WTC11 (cell line): ENCODE results near the gene HYI. TPM values are rescaled to one million over a fixed set of nuclear protein-coding genes. Genes with fewer than 3 reads are reported as not detected.

Source experiments
- ATAC-seq: fragments of 200-7000 bp; cut with Tn5 transposase; 2 replicates; pipeline ENCODE4 v1.10.0; 2021; ENCODE audit warnings: mild to moderate bottlenecking, moderate library complexity
- CTCF ChIA-PET: fragments of 300-600 bp; sonication (Branson Sonifier 250); formaldehyde crosslinking; loops from one replicate; lab custom pipeline; 2021; ENCODE audit warnings: antibody characterized with exemption; lab: Charles Lee
- POLR2A ChIA-PET: fragments of 350-600 bp; sonication (Branson Sonifier 250); formaldehyde crosslinking; loops from one replicate; lab custom pipeline; 2021; ENCODE audit warnings: antibody characterized with exemption; lab: Charles Lee
- DNase-seq: peaks from one replicate; pipeline ENCODE4 v3.0.0; 2021; ENCODE audit warnings: low spot score
- H3K27ac Mint-ChIP-seq: 2 replicates; pipeline ENCODE4 v1.8.0; 2021; ENCODE audit warnings: mixed read lengths
- H3K27me3 Mint-ChIP-seq: 2 replicates; pipeline ENCODE4 v1.8.0; 2021; ENCODE audit warnings: low read depth, mild to moderate bottlenecking, moderate library complexity, mixed read lengths
- H3K36me3 Mint-ChIP-seq: 2 replicates; pipeline ENCODE4 v1.8.0; 2021; ENCODE audit warnings: mixed read lengths
- H3K4me1 Mint-ChIP-seq: 2 replicates; pipeline ENCODE4 v1.8.0; 2022; ENCODE audit warnings: mixed read lengths
- H3K4me3 Mint-ChIP-seq: 2 replicates; pipeline ENCODE4 v1.8.0; 2021; ENCODE audit warnings: mild to moderate bottlenecking, moderate library complexity, mixed read lengths
- H3K9me3 Mint-ChIP-seq: 2 replicates; pipeline ENCODE4 v1.8.0; 2021; ENCODE audit warnings: mixed read lengths
- CREM ChIP-seq: sonication (generic); formaldehyde crosslinking; IDR thresholded peaks from 2 replicates; pipeline ENCODE4 v1.8.1; 2022; ENCODE audit warnings: mild to moderate bottlenecking, missing genetic modification reagents, moderate library complexity
- SP1 ChIP-seq: sonication (generic); formaldehyde crosslinking; conservative IDR thresholded peaks from 2 replicates; pipeline ENCODE4 v1.8.1; 2022; ENCODE audit warnings: missing genetic modification reagents
- ZNF219 ChIP-seq: sonication (generic); formaldehyde crosslinking; IDR thresholded peaks from 2 replicates; pipeline ENCODE4 v1.8.0; 2023; ENCODE audit warnings: missing genetic modification reagents, mild to moderate bottlenecking, borderline replicate concordance
- microRNA-seq: library from miRNA; unstranded; fragments of <30 nt; microRNA quantifications from one replicate; pipeline ENCODE4 v1.2.0, GENCODE V29; 2022; ENCODE audit warnings: borderline number of aligned reads
- total RNA-seq: library from RNA; stranded (reverse); gene quantifications from 3 replicates; pipeline ENCODE4 v1.2.3, GENCODE V29; 2021
- TF ChIP-seq, protein P1 (sequence below): sonication (generic); formaldehyde crosslinking; IDR thresholded peaks from 2 replicates; pipeline ENCODE4 v1.8.1; 2023; ENCODE audit warnings: mild to moderate bottlenecking, missing genetic modification reagents, borderline replicate concordance

Gene HYI
- total RNA-seq, 1 experiment from 2014 or later, result 23.2 TPM

DNA sequence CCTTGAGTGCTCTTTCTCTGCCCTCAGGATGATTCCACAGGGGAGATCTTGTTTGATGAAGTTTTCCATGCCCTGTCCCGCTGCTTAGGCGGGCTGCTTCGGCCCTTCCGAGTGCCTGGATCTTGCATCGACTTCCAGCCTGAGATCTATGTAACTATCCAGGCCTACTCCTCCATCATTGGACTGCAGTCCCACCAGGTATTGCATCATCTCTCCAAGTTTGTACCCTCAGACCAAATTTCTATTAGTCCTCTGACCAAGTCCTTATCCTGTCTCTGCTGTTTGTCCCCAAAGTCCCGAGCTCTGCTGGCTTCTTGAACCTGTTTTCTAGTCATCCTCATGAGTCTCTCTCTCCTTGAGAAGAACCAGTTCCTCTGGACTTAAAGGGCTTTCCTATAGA, 49.4 kb downstream of the HYI start (continued):
- TF ChIP-seq, protein P1, sequence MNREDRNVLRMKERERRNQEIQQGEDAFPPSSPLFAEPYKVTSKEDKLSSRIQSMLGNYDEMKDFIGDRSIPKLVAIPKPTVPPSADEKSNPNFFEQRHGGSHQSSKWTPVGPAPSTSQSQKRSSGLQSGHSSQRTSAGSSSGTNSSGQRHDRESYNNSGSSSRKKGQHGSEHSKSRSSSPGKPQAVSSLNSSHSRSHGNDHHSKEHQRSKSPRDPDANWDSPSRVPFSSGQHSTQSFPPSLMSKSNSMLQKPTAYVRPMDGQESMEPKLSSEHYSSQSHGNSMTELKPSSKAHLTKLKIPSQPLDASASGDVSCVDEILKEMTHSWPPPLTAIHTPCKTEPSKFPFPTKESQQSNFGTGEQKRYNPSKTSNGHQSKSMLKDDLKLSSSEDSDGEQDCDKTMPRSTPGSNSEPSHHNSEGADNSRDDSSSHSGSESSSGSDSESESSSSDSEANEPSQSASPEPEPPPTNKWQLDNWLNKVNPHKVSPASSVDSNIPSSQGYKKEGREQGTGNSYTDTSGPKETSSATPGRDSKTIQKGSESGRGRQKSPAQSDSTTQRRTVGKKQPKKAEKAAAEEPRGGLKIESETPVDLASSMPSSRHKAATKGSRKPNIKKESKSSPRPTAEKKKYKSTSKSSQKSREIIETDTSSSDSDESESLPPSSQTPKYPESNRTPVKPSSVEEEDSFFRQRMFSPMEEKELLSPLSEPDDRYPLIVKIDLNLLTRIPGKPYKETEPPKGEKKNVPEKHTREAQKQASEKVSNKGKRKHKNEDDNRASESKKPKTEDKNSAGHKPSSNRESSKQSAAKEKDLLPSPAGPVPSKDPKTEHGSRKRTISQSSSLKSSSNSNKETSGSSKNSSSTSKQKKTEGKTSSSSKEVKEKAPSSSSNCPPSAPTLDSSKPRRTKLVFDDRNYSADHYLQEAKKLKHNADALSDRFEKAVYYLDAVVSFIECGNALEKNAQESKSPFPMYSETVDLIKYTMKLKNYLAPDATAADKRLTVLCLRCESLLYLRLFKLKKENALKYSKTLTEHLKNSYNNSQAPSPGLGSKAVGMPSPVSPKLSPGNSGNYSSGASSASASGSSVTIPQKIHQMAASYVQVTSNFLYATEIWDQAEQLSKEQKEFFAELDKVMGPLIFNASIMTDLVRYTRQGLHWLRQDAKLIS (CRISPR knock-in tag), result no peak

DNA sequence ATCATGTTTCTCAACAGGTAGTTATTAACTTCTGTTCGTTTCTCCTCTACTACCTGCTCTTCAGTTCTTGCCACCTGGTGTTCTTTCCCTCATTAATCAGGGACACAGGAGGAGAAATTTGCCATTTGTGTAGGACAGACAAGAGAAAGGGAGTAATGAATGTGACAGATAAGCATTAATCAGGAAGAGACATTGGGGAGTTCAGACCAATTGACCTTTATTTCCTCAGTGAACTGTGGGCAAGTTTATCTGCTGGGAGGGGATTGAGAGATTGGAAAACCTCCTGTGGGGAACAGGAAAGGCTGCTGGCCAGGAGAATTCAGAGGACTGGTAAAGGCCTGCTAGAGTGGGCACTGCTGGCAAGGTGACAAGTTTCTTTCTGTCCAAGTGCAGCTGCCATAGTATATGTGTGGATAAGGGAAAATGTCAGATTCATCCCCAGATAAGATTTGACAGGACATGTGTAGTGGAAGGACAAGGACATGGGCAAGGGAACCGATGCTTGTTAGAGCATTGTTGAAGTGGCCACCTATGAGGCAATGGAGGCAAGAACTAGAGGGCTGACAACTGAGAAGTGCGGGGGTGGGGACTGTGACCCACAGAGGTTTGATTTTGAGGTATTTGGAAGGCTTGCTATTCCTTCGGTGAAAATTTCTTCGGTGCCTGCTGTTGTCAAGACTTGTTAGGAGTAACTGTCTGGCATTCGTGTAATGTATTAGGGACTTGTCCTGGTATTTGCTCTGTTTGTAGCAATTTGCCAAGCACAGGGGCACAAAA, 51.5 kb downstream of the HYI start:
- Mint-ChIP-seq H3K4me1 (no peaks in the 10 kb centered on the region), H3K36me3 (peaks cover 26% of the 10 kb centered on the region), H3K9me3 (no peaks in the 10 kb centered on the region), H3K4me3 (no peak overlapping the region), H3K27ac (no peak overlapping the region), H3K27me3 (no peaks in the 10 kb centered on the region)
- ChIA-PET POLR2A (no interaction called here), CTCF (no interaction called here)
- ATAC-seq (no peak), DNase-seq (no peak)
- no peak for TF ChIP-seq CREM (CRISPR knock-in tag)
- TF ChIP-seq SP1, result no peak
- TF ChIP-seq ZNF219 (CRISPR knock-in tag), result no peak

Small RNA genes lying within 50 kb of the gene (microRNA-seq; reads per million reads assigned to microRNA genes)
- gene MIR6735, result 4.5 reads per million, percentile 11 among the genes with 10 or more reads in this experiment

Other genes with a start within 250 kb of the HYI start
- gene TMEM125, start 183.9 kb downstream of the HYI start, total RNA-seq, result 21.5 to 27.8 TPM (median 25.1 TPM) in 3 replicates
- 11.7 to 14.0 TPM (median 12.8 TPM) in 3 replicates for gene C1orf210, start 168.3 kb downstream of the HYI start, total RNA-seq
- 2.5 to 3.7 TPM (median 2.6 TPM) in 3 replicates for gene TIE1, start 152.9 kb downstream of the HYI start, total RNA-seq
- 0.15 to 0.44 TPM (median 0.21 TPM) in 3 replicates for gene MPL, start 116.1 kb downstream of the HYI start, total RNA-seq
- 246 to 280 TPM (median 265 TPM) in 3 replicates for gene CDC20, start 95.0 kb downstream of the HYI start, total RNA-seq
- gene ELOVL1, start 85.9 kb downstream of the HYI start, total RNA-seq, result 22.6 to 26.6 TPM (median 24.1 TPM) in 3 replicates
- 17.7 to 19.5 TPM (median 18.0 TPM) in 3 replicates for gene MED8, start 64.1 kb downstream of the HYI start, total RNA-seq
- gene SZT2, start 64.0 kb downstream of the HYI start, total RNA-seq, result 20.2 to 28.4 TPM (median 21.5 TPM) in 3 replicates
- 248 to 295 TPM (median 275 TPM) in 3 replicates for gene PTPRF, start 77.0 kb upstream of the HYI start, total RNA-seq
- 76.5 to 78.3 TPM (median 76.7 TPM) in 3 replicates for gene KDM4A, start 196.2 kb upstream of the HYI start, total RNA-seq